Inferior parietal cortex (tissue), 1 donor: ENCODE results near the gene FAM184B.
A peak's percentile ranks its signal among the peaks of the same experiment; 100 is the strongest.
"Not testable (repeated sequence)": the region's sequence is repeated elsewhere in the genome, so short reads cannot be mapped to it uniquely, and the experiment has no call there.

Source experiments
- DNase-seq: peaks from one replicate; pipeline ENCODE4 v3.0.0-alpha.2; 2016; ENCODE audit errors: extremely low spot score

FAM184B gene

DNA sequence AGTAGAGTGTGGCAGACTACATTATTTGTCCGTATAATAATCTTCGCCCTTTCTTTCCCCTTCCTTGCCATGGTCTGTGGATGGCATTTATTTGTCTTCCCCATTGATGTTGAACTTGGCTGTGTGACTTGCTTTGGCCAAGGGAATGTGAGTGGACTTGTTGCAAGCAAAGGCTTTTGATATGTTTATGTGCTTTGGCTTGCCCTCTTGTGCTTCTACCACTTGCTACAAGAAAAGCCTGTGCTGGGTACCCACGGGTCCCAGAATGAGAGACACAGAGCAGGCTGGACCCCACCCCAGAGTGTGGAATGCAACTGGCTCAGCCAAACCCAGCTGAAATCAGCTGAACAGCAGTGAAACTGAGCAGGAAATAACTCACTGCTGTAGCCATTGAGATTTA, 63.0 kb downstream of the FAM184B start:
- no peak for DNase-seq

GRCh38 chr4:17717301-17717700, 64.1 kb downstream of the FAM184B start:
- peak; percentile 17 for DNase-seq

GRCh38 chr4:17715511-17715910, 65.9 kb downstream of the FAM184B start:
- no peak for DNase-seq

- DNase-seq: no peak
Measured at GRCh38 chr4:17713779-17714178, 67.6 kb downstream of the FAM184B start.

- no peak for DNase-seq
Measured at GRCh38 chr4:17712166-17712565, 69.3 kb downstream of the FAM184B start.

- DNase-seq: not testable (repeated sequence)
Measured at GRCh38 chr4:17711206-17711605, 70.2 kb downstream of the FAM184B start.

DNA sequence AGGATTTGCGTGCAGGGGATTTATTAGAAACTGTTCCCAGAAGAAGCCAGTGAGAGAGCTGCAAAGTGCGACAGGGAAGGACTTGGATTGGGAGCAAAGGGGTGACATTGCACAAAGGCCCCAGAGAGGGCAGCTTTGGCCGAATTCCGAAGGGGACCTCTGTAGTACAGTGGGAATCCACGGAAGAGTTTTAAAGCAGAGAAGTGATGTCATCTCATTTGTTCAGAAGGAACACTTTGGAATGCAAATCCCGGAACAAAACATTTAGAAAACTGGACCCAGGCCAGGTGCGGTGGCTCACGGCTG, 71.7 kb downstream of the FAM184B start:
- DNase-seq: no peak

- no peak for DNase-seq
Measured at GRCh38 chr4:17708992-17709762, 72.2 kb downstream of the FAM184B start.

- DNase-seq: no peak
Measured at GRCh38 chr4:17707671-17708070, 73.8 kb downstream of the FAM184B start.

GRCh38 chr4:17705107-17705506, 76.3 kb downstream of the FAM184B start:
- no peak for DNase-seq

- no peak for DNase-seq
Measured at GRCh38 chr4:17704020-17704650, 77.3 kb downstream of the FAM184B start.

DNA sequence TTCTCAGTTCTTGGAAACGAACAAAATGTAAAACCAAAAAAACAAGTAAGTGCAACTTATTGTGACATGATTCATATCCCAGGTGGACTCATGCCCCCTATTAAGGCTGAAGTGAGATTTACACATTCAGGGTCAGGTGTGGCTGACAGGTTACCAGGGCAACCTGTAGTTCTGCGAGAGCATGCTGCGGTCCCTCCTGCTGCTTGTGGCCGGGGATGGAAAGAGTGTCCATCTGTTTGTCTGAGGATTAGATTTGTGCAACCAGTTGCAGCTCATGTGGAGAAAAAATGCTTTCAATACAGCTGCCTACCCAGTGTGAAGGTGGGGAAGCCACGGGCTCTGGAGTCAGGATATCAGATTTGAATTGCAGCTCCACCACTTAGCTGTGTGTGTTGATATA, 78.8 kb downstream of the FAM184B start:
- no peak for DNase-seq

GRCh38 chr4:17701882-17702281, 79.5 kb downstream of the FAM184B start:
- no peak for DNase-seq

GRCh38 chr4:17701138-17701839, 80.1 kb downstream of the FAM184B start:
- DNase-seq: no peak

DNA sequence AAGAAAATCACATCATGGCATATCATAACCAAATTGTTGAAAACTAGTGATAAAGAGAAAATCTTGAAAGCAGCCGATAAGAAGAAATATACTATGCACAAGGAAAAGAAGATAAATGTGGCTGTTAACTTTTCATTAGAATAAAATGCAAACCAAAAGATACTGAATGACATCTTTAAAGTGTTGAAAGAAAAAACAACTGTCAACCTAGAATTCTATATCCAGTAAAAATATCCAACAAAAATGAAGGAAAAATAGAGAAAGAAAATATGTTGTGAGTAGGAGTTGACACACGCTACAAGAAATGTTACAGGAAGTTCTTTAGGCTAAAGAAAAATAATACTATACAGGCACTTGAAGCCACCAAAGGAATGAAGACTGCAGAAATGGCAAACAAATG, 82.0 kb downstream of the FAM184B start:
- no peak for DNase-seq

DNA sequence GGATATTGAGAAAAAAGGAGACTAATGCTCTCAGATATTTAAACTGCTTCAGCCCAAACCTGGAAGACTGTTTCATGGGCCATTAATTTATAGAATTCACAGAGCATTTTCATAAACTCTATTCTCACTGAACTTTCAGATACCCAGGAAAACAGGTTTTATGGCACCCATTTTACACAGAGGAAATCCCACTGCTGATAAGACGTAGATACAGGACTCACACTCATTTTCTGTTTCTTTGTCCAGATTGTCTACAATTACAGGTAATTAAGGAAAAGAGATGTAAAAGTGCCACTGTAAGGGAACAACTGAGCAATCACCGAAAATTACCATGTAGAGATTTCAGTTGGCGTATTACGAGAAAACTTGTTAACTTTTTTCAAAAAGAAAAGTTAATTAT, 83.3 kb downstream of the FAM184B start:
- no peak for DNase-seq

GRCh38 chr4:17695341-17695740, 86.1 kb downstream of the FAM184B start:
- no peak for DNase-seq

DNA sequence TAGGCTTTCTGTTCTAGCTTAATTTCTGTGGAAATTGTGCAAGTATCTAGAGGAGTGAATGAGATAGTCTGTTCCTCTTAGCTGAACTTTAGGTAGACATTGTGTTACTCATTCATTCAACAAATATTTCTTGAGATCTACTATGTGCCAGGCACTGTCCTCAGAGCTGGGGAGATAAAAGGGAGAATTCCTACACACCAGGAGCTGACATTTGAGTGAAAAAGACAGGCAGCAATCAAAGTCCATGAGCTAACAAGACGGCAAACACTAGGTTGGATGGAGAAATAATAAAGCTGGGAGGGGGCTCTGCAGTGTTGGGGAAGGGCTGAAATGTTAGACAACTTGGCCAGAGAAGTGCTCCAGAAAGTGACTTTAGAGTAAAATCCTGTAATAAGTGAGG, 86.9 kb downstream of the FAM184B start:
- DNase-seq: no peak

GRCh38 chr4:17690898-17691297, 90.5 kb downstream of the FAM184B start:
- DNase-seq: no peak

DNA sequence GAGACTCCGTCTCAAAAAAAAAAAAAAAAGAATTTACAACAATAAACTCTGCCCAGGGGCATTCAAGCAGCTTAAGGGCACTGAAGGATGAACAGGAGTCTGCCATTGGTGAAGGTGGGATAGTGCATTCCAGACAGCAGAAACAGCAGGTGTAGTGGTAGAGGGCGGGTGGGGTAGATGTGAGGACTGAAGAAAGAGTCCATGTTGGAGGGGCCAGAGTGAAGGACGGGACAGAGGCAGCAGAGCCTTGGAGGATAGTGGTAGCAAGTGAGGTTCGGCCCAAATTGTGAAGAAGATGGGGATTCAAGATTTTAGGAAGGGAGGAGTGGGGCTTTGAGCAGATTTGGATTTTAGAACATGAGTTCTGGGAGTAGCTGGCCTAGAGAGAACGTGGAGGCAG, 91.3 kb downstream of the FAM184B start:
- no peak for DNase-seq

DNA sequence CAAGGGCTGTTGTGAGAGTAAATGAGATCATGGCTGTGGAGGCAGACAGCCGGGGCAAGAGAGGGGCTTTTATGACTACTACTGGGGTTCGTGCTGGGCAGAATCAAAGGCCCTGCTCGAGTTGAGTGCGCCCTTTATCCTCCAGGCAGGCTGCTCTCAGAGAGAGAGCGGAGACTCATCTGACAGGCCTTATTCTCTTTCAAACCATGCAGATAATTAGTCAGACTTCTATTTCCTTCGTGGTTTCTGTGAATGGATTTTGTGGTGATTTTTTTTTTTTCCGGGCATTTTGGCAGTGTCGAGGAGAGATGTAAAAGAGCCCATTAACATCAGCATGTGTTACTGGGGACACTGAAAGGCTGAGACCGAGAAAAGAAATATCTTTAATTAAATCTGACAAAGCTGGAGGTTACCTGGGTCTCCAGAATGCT, 93.4 kb downstream of the FAM184B start:
- no peak for DNase-seq

DNA sequence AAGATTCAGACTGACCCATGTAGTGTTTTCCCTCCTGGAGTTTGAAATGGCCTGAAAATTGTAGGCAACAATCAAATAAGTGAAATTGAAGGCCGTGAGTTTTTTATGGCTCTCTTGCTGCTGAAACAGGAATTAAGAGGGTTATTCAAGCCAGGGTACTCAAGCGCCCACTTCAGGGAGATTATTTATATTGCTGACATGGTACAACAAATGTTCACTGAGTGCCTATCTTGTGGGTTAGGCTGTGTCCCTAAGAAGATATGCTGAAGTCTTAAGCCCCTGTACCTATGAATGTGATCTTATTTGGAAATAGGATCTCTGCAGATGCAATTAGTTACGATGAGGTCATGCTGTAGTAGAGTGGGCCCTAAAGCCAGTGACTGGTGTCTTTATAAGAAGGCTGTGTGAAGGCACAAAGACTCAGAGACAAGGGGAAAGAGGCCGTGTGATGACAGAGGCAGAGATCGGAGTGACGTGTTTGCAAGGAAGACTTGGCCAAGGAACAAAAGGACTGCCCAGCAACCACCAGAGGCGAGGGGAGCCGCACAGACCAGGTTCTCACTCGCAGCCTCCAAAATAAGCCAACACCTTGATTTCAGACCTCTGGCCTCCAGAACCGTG, 94.1 kb downstream of the FAM184B start:
- DNase-seq: no peak

- not testable (repeated sequence) for DNase-seq
Measured at GRCh38 chr4:17684648-17685047, 96.8 kb downstream of the FAM184B start.
